ENCODE measurements around the gene VTCN1. TPM values are rescaled to one million over a fixed set of nuclear protein-coding genes. Genes with fewer than 3 reads are reported as not detected.

Gene VTCN1
- total RNA-seq, 1 donor from 2014 or later = not detected

- Mint-ChIP-seq H3K9me3 (no peaks in the 10 kb centered on the region), H3K4me3 (ENCODE audit: low read depth) (no peak overlapping the region), H3K27me3 (ENCODE audit: low read depth) (no peaks in the 10 kb centered on the region), H3K4me1 (ENCODE audit: low read depth) (peaks cover 16% of the 10 kb centered on the region), H3K36me3 (ENCODE audit: low read depth) (peaks cover 81% of the 10 kb centered on the region), H3K27ac (peak overlapping the region; percentile 35)
- peak; percentile 22 for DNase-seq (ENCODE audit: low spot score)
- intact Hi-C loops (cut with micrococcal nuclease) = loop anchor here (1.0 to 2.0 kb wide), 2 partner anchors 27 kb away; partner anchors contain the start of gene TRIM45
Observed at GRCh38 chr1:117093870-117094621, 116.7 kb downstream of the VTCN1 start.

Other genes starting within 250 kb of the VTCN1 start
- 0.18 and 0.25 TPM in 2 replicates for gene CD101, start 209.2 kb downstream of the VTCN1 start, total RNA-seq
- 98.4 and 103 TPM in 2 replicates for gene TTF2, start 150.6 kb downstream of the VTCN1 start, total RNA-seq
- gene TRIM45, start 89.2 kb downstream of the VTCN1 start, total RNA-seq = 1.5 and 1.8 TPM in 2 replicates
- 26.0 and 27.1 TPM in 2 replicates for gene MAN1A2, start 156.5 kb upstream of the VTCN1 start, total RNA-seq

Data from activated T-helper 2 cell treated with anti-CD3 and anti-CD28 coated beads, Interferon-gamma antibody, Interleukin-2, Interleukin-4, amounts not matched to agents 10 μg/mL and 5 μg/mL and 100 μg/mL, durations not matched to agents 14 hours and 24 hours and 36 hours (primary cell).